ENCODE measurements around the gene BAHCC1.

The BAHCC1 gene

GRCh38 chr17:81464586-81464985 lies 69.3 kb downstream of the BAHCC1 start:
- no peak for DNase-seq

- DNase-seq: no peak
Measured at GRCh38 chr17:81465910-81466309, 70.7 kb downstream of the BAHCC1 start.

GRCh38 chr17:81466564-81467472 lies 71.6 kb downstream of the BAHCC1 start:
- DNase-seq: no peak

- no peak for DNase-seq
Measured at GRCh38 chr17:81468111-81468769, 73.0 kb downstream of the BAHCC1 start.

GRCh38 chr17:81468770-81469121 lies 73.5 kb downstream of the BAHCC1 start:
- no peak for DNase-seq

- DNase-seq: no peak
Measured at GRCh38 chr17:81469266-81469665, 74.0 kb downstream of the BAHCC1 start.

GRCh38 chr17:81470270-81470943 lies 75.2 kb downstream of the BAHCC1 start:
- DNase-seq: no peak

GRCh38 chr17:81470944-81471817 lies 75.9 kb downstream of the BAHCC1 start:
- no peak for DNase-seq

GRCh38 chr17:81471818-81472456 lies 76.7 kb downstream of the BAHCC1 start:
- DNase-seq: peak; percentile 93

GRCh38 chr17:81473019-81473418 lies 77.8 kb downstream of the BAHCC1 start:
- DNase-seq: no peak

- DNase-seq: no peak
Measured at GRCh38 chr17:81474958-81475357, 79.7 kb downstream of the BAHCC1 start.

- DNase-seq: no peak
Measured at GRCh38 chr17:81476097-81476496, 80.8 kb downstream of the BAHCC1 start.

GRCh38 chr17:81476635-81477034 lies 81.4 kb downstream of the BAHCC1 start:
- DNase-seq: no peak

GRCh38 chr17:81477173-81477572 lies 81.9 kb downstream of the BAHCC1 start:
- no peak for DNase-seq

- DNase-seq: no peak
Measured at GRCh38 chr17:81478119-81478518, 82.9 kb downstream of the BAHCC1 start.

- DNase-seq: no peak
Measured at GRCh38 chr17:81479175-81480071, 84.2 kb downstream of the BAHCC1 start.

GRCh38 chr17:81480140-81481072 lies 85.1 kb downstream of the BAHCC1 start:
- DNase-seq: no peak

- peak; percentile 88 for DNase-seq
Measured at GRCh38 chr17:81481073-81481799, 86.0 kb downstream of the BAHCC1 start.

- DNase-seq: no peak
Measured at GRCh38 chr17:81481815-81482505, 86.7 kb downstream of the BAHCC1 start.

Data from right forelimb (tissue), 1 donor.